ENCODE results near the gene REP15. TPM values are rescaled to one million over a fixed set of nuclear protein-coding genes. Genes with fewer than 3 reads are reported as not detected.

REP15 gene
- total and polyA plus RNA-seq, 2 of the 8 experiments (the other 6 are each of a cell fraction or from before 2014, with no cell fraction given): 0.06 to 0.73 TPM

GRCh38 chr12:27657296-27657695 lies 39.0 kb upstream of the REP15 start:
- Histone ChIP-seq H3K27me3 (replicated peaks in 1 of 4; ENCODE audit: control insufficient read depth in 3 of 4, extremely low read depth in 1 of 4, insufficient read depth in 3 of 4, low read length in 3 of 4) (no peaks in the 10 kb centered on the region), H3K4me2 (ENCODE audit: insufficient read depth in 1 of 2, low read depth in 2 of 2, low read length in 2 of 2) (no peak overlapping the region), H3K79me1 (ENCODE audit: low read depth, low read length) (no peaks in the 10 kb centered on the region), H3K18ac (ENCODE audit: extremely low read depth, low read length) (no peak overlapping the region), H3K4ac (replicated peaks; ENCODE audit: insufficient read length, low read depth, low read length) (no peak overlapping the region), H2BK20ac (ENCODE audit: low read length) (no peak overlapping the region), H3K23me2 (ENCODE audit: low read depth, low read length) (no peaks in the 10 kb centered on the region), H4K20me1 (replicated peaks in 1 of 2; ENCODE audit: control insufficient read depth in 1 of 2, insufficient read depth in 2 of 2, low read length in 2 of 2) (no peaks in the 10 kb centered on the region), H3K36me3 (ENCODE audit: control insufficient read depth in 2 of 4, insufficient read depth in 4 of 4, low read length in 3 of 4) (no peaks in the 10 kb centered on the region), H3K4me3 (ENCODE audit: extremely low read depth in 1 of 4, insufficient read depth in 2 of 4, low read depth in 3 of 4, low read length in 4 of 4) (no peak overlapping the region), H2BK5ac (ENCODE audit: low read depth, low read length) (no peak overlapping the region), H3K27ac (ENCODE audit: low read depth, low read length) (no peak overlapping the region), H2BK15ac (ENCODE audit: low read length) (no peak overlapping the region), H3K9me3 (ENCODE audit: insufficient read depth in 2 of 2, low read depth in 1 of 2, low read length in 1 of 2) (no peaks in the 10 kb centered on the region), H3K23ac (ENCODE audit: insufficient read length) (no peak overlapping the region), H3K4me1 (replicated peaks in 1 of 4; ENCODE audit: control insufficient read depth in 3 of 4, insufficient read depth in 4 of 4, low read length in 3 of 4) (no peaks in the 10 kb centered on the region), H4K91ac (replicated peaks; ENCODE audit: insufficient read length, low read length) (no peak overlapping the region), H2BK120ac (replicated peaks; ENCODE audit: low read depth, low read length) (no peak overlapping the region), H3K14ac (ENCODE audit: insufficient read length) (no peak overlapping the region), H2AFZ (ENCODE audit: low read length) (no peak overlapping the region), H3K56ac (replicated peaks; ENCODE audit: insufficient read length, low read depth, low read length) (no peak overlapping the region), H2AK5ac (ENCODE audit: low read depth, low read length) (no peak overlapping the region), H3K9ac (replicated peaks in 1 of 4; ENCODE audit: extremely low read depth in 1 of 4, low read depth in 3 of 4, low read length in 3 of 4) (no peak overlapping the region), H4K5ac (ENCODE audit: insufficient read length, low read depth, low read length) (no peak overlapping the region), H2BK12ac (ENCODE audit: low read depth, low read length) (no peak overlapping the region), H3K79me2 (ENCODE audit: control insufficient read depth in 1 of 2, insufficient read depth in 2 of 2, low read length in 2 of 2) (no peaks in the 10 kb centered on the region), H4K8ac (ENCODE audit: extremely low read depth, insufficient read depth, low read length) (no peak overlapping the region)
- POLR2A ChIA-PET (ENCODE audit: partially characterized antibody): no interaction called here
- DNase-seq (ENCODE audit: low read depth in 1 of 2, low spot score in 2 of 2): no peak
- WGBS, 2 experiments (ENCODE audit: extremely low coverage in 1 of 2, insufficient coverage in 1 of 2, insufficient read length in 1 of 2, insufficient replicate concordance in 2 of 2, low coverage in 1 of 2, low lambda C conversion rate in 2 of 2, missing lambda C conversion rate in 1 of 2): 93% methylated on average over 4 of the region's 4 CpGs; no CpG with 5 or more reads in 1 of the 2 experiments
- no peak for FAIRE-seq
- CTCF ChIA-PET (ENCODE audit: partially characterized antibody): no interaction called here
- no peak for TF ChIP-seq TEAD4 (IDR thresholded peaks at IDR 0.05; ENCODE audit: low read depth, low read length)
- TF ChIP-seq HDAC2 (IDR thresholded peaks at IDR 0.05; ENCODE audit: borderline replicate concordance in 1 of 2, low read depth in 2 of 2, low read length in 2 of 2): no peak
- TF ChIP-seq PHF8 (conservative IDR thresholded peaks at IDR 0.05; ENCODE audit: low read depth, low read length): no peak
- no peak for TF ChIP-seq TBP (IDR thresholded peaks at IDR 0.05; ENCODE audit: low read depth, low read length)
- TF ChIP-seq BACH1 (IDR thresholded peaks at IDR 0.05; ENCODE audit: low read length): no peak
- no peak for TF ChIP-seq ASH2L (IDR thresholded peaks at IDR 0.05; ENCODE audit: low read length)
- no peak for TF ChIP-seq CBX5 (IDR thresholded peaks at IDR 0.05; ENCODE audit: low read depth, low read length)
- no peak for TF ChIP-seq KDM1A (IDR thresholded peaks at IDR 0.05; ENCODE audit: borderline replicate concordance, low read length)
- TF ChIP-seq CBX8 (IDR thresholded peaks at IDR 0.05; ENCODE audit: borderline replicate concordance, low read depth, low read length): no peak
- TF ChIP-seq USF2 (IDR thresholded peaks at IDR 0.05; ENCODE audit: low read length): no peak
- TF ChIP-seq SP2 (IDR thresholded peaks at IDR 0.05; ENCODE audit: low read length): no peak
- no peak for TF ChIP-seq SRF (IDR thresholded peaks at IDR 0.05; ENCODE audit: low read depth, low read length)
- no peak for TF ChIP-seq ZNF274 (IDR thresholded peaks at IDR 0.05; ENCODE audit: borderline replicate concordance, extremely low read depth, low read length)
- TF ChIP-seq CHD1 (IDR thresholded peaks at IDR 0.05; ENCODE audit: low read depth, low read length): no peak
